GM18907 (cell line): ENCODE results near the gene ZNF93.
"Not testable (repeated sequence)": the region's sequence is repeated elsewhere in the genome, so short reads cannot be mapped to it uniquely, and the experiment has no call there.

Experiments used
- ATAC-seq: cut with Tn5 transposase; IDR thresholded peaks from one replicate; pipeline ENCODE4 v1.9.1; 2021; ENCODE audit warnings: mild to moderate bottlenecking, moderate library complexity; ENCODE audit not compliant: unreplicated experiment

Gene ZNF93

GRCh38 chr19:19937403-19937802, 36.7 kb downstream of the ZNF93 start:
- ATAC-seq: no peak

- ATAC-seq: no peak
Observed at GRCh38 chr19:19938449-19938848, 37.7 kb downstream of the ZNF93 start.

GRCh38 chr19:19943848-19944582, 43.3 kb downstream of the ZNF93 start:
- no peak for ATAC-seq

DNA sequence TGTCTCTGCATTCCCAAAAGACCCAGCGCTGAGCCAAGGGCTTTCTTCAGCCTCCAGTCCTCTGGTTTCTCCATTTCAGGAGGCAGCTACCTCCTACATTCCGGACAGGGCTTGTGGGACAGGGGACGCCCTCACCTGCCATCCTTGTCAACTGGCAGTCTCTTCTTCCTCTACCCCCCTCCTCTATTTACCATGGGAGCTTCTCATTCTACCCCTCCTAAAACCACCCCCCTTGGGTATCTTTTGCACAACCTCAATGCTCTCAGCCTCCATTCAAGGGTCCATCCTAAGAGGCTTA, 43.8 kb downstream of the ZNF93 start:
- no peak for ATAC-seq

- ATAC-seq: no peak
Observed at GRCh38 chr19:19946226-19946625, 45.5 kb downstream of the ZNF93 start.

DNA sequence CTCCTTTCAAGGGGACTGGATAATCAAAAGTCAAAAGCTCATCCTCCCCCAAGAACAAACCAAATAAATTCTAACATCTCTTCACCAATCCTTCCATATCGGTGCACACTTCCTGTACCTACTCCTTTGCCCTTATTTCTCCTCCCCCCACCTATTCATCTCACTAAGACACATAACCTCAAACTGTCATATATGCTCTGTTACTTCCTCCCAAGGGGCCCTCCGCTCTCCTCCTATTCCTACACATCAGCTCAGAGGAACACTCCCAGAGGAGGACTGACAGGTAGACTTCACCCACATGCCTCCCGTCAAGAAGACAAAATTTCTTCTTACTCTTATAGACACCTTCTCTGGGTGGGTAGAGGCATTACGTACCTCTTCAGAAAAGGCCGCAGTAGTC, 48.1 kb downstream of the ZNF93 start:
- ATAC-seq: no peak

GRCh38 chr19:19955208-19955607, 54.5 kb downstream of the ZNF93 start:
- ATAC-seq: no peak

GRCh38 chr19:19956434-19957075, 55.8 kb downstream of the ZNF93 start:
- ATAC-seq: no peak

DNA sequence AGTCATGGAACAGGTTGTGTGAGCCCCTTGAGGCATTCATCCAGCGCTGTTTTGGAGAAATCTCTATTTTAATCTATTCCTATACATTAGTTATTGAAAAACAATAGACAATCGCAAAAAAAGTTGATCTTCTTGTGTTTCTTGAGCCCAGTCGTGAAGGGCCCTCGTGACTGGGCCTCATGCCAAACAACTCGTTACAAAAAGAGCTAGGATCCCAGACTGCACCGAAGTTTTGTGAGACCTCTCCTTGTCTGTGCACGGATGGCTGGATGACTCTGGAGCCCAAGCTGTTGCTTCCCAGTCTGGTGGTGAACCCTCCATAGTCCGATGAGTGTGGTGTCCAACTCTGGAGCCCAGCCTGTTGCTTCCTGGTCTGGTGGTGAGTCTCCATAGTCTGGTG, 57.0 kb downstream of the ZNF93 start:
- not testable (repeated sequence) for ATAC-seq

DNA sequence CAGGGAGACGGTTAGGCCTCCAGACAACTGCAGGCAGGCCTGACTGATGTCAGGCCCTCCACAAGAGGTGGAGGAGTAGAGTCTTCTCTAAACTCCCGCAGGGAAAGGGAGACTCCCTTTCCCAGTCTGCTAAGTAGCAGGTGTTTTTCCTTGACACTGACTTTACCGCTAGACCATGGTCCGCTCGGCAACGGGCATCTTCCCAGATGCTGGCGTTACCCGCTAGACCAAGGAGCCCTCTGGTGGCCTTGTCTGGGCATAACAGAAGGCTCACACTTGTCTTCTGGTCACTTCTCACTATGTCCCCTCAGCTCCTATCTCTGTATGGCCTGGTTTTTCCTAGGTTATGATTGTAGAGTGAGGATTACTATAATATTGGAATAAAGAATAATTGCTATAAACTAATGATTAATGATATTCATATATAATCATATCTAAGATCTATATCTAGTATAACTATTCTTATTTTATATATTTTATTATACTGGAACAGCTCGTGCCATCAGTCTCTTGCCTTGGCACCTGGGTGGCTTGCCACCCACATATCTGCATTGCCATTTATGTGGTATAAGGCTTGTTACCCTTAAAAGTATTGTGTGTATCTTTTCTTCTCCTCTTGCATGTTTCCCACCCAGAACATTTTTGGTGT, 58.5 kb downstream of the ZNF93 start:
- ATAC-seq: not testable (repeated sequence)

DNA sequence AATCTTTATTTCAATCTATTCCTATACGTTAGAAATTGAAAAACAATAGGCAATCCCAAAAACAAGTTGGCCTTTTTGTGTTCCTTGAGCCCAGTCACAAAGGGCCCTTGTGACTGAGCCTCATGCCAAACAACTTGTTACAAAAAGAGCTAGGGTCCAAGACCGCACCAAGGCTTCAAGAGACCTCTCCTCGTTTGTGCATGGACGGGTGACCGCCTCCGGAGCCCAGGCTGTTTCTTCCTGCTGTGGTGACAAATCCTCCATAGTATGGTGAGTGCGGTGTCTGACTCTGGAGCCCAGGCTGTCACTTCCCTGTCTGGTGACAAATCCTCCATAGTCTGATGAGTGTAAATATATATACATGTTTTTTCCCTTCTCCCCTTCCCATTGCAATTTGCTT, 63.7 kb downstream of the ZNF93 start:
- no peak for ATAC-seq

- not testable (repeated sequence) for ATAC-seq
Observed at GRCh38 chr19:19966126-19966525, 65.4 kb downstream of the ZNF93 start.

DNA sequence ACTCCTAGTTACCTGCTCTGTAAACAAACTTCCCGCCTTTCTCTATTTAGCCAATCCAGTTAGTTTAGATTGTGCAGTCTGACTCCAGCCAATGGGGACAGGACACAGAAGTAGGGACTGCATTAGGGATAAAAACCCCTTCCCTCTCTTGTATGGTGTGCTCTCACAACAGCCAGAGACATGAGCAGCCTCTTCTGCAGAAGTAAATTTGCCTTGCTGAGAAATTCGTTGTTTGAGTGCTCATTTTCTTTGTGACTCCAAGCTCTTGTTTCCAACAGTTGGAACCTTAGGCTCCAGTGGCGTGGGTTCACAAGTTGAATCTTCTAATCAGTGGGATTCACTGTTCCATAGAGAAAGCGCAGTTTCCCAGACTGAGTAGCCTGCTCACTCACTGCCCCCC, 66.1 kb downstream of the ZNF93 start:
- no peak for ATAC-seq
